ENCODE measurements around the gene KLHL13. TPM values are rescaled to one million over a fixed set of nuclear protein-coding genes. Genes with fewer than 3 reads are reported as not detected.
"Not testable (repeated sequence)": the region's sequence is repeated elsewhere in the genome, so short reads cannot be mapped to it uniquely, and the experiment has no call there.

Gene KLHL13, protein sequence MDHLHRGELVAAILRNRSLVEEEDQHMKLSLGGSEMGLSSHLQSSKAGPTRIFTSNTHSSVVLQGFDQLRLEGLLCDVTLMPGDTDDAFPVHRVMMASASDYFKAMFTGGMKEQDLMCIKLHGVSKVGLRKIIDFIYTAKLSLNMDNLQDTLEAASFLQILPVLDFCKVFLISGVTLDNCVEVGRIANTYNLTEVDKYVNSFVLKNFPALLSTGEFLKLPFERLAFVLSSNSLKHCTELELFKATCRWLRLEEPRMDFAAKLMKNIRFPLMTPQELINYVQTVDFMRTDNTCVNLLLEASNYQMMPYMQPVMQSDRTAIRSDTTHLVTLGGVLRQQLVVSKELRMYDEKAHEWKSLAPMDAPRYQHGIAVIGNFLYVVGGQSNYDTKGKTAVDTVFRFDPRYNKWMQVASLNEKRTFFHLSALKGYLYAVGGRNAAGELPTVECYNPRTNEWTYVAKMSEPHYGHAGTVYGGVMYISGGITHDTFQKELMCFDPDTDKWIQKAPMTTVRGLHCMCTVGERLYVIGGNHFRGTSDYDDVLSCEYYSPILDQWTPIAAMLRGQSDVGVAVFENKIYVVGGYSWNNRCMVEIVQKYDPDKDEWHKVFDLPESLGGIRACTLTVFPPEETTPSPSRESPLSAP
- 0.13 TPM in 1 of 2 replicates, not detected in the other for total RNA-seq (2014; rRNA removed)
- polyA plus RNA-seq (2012), result not detected

DNA sequence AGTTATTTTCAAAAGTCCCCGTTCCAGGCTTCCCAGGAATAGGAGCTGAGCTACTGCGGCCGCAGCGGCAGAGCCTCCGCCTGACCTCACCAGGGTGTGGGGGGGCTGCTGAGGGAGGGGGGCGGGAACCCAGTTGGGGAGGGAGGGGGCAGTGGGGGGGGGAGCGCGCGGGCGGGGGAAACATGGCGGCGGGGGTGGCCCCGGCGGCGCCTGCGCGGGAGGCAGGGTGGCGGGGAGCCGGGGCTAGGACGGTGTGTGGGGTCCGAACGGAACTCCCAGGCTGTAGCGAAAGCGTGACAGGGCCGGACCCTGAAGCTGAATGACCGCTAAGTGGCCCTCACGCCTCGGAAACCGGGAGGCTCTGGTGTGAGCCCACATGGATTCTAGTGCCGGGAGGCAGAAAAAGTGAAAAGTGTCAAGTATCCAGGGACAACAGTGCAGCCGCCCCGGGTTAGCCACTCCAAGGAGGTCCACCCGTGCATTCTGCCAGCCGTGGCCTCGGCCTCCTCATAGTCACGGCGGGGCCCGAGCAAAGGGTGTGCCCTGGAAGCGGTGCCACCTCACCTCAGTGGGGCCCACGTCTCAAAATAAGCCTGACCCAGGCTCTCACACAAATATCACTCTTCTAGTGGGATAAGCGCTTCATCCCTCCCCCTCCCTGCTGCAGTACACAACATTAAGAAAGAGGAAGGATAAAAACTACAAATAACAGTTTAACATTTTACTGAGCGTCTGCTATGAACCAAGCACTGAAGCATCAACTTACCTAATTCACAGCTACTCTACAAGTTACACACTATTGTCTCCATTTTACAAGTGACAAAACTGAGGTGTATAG lies at the start of gene KLHL13:
KLHL13 (minus strand) TSS at position 98 of the 838 bp plus-strand sequence. CDS start 88,337 bp downstream, outside the sequence.
- DNase-seq (ENCODE audit: low read depth), result no peak

DNA sequence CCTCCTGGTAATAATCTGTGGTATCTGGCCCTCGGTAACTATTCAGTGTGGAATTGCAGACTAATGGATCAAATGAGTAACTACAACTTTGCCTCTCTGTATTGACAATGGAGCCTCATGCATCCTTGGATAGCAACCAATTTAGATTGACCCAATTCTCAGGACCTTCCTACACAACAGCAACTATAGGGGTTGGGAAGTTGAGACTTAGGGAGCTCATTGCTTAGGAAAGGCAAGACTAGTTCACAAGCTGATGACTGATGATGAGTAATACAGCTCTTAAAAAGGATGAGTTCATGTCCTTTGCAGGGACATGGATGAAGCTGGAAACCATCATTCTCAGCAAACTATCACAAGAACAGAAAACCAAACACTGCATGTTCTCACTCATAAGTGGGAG lies 47.5 kb upstream of the KLHL13 start:
- no peak for DNase-seq (ENCODE audit: low read depth)

DNA sequence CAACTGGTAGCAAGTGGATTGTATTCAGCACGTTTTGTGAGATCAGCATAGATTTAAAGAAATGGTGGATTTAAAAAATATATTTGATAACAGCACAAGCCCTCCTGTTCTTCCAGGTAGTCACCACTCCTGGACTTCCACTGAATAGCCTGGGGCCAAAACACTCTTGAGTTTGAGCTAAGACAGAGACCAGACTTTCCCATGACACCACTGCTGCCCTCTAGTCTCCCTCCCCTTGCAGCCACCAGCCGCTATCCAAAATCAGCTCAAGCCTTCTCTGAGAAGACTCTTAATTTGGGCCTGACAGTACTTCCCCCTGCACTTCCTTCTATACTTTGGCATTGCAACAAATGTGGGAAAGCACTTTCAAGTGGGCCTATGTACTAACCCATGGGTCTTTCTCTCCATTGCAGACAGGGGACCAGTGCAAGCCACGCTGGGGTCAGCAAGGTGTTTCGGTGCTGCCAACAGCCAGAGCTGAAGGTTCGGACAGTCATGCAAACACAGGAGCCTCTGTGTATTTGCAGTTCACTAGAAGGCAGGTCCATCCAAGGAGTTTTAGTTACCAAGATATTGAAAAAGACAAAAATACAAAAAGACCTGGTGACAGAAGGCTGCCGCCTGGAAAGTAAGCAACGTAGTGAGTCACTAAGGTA lies 40.5 kb upstream of the KLHL13 start:
- DNase-seq (ENCODE audit: low read depth), result no peak

DNA sequence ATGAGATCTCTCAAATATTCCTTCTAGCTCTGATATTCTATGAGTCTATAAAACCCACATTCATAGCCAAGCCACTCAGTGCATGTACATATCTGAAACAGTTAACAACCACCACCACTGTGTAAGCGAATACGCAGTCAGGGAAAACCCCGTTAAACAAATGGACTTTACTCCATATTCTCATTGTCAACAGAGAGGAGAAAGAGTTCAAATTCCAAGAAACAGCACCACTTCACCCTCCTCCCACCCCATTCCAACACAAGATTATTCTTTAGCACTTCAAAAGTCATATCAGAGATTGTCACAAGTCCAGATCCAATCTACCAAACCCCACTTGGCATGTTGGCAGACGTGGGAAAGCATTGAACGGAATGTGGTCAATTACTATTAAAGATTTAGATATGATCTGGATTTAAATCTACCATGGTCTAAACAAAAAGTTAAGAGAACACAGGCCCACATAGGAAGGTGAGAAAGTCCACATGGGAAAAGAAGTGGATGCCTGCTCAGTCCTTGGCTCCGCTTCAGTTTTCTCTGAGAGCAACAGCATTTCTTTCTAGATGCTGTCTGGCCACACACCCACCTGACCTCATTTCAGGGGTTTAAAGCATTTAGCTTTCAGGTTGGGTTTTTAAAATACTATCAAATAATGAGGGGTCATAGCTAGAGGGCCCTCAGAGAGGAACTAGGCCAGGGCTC lies 39.8 kb upstream of the KLHL13 start:
- no peak for DNase-seq (ENCODE audit: low read depth)

DNA sequence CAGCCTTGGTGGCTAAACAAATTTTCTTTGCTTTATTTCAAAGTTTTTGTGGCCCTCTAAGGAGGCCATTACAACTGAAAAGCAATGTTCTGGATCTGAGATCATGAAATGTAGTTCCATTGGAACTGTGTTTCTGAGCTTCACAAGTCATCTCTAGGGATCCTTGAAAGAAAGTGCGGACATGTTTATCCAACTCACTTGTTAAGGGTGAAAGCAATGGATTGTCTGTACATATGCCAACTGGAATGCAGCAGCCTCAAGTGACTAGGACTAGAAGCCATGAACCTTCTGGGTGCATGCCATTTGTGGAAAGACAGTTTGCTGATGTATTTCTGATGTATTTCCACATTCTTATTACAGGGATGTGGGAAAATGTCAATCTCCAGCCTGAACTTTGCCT lies 36.7 kb upstream of the KLHL13 start:
- no peak for DNase-seq (ENCODE audit: low read depth)

DNA sequence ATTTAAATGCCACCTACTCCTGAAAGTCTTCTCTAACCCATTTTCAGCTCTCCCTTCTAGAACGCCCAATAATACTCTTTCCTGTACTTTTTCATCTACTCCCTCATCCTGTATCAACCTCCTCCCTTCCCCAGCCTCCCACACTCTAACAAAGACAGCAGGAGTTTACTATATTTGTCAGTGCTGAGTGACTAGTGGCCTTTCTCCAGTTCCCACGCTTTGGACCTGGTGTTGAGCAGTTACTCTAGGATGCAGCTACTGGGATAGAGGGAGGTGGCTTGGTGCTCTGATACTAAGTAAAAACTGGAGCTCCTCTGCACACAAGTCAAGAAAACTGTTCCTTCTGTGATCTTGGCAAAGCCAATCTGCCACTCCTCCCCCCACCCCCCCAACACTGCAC lies 36.1 kb upstream of the KLHL13 start:
- DNase-seq (ENCODE audit: low read depth), result no peak

DNA sequence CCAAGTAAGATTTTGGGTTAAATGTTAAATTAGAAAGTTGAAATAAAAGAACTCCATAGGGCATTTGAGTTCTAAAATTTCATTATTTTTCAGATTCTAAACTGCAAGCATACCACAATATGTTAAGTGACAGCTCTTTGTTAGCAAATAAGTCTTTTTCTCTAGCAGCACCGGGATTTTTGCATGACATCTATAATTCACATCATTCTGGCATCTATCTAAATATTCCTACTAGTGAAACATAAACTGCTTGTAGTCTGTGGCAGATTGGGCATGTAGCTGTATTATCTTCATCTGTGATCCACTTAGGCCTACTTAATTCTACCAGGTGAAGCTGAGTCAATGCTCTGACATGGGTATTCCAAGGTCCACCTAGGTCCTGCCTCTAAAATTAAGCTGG lies 32.1 kb upstream of the KLHL13 start:
- no peak for DNase-seq (ENCODE audit: low read depth)

DNA sequence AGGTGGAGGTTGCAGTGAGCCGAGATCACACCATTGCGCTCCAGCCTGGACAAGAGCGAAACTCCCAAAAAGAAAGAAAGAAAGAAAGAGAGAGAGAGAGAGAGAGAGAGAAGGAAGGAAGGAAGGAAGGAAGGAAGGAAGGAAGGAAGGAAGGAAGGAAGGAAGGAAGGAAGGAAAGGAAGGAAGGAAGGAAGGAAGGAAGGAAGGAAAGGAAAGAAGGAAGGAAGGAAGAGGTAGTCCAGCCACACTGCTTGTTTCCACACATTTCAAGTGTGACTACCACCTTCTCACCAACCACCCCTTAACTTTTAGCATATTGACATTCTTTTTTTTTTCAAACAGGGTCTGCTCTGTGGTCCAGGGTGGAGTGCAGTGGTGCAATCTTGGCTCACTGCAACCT lies 31.2 kb upstream of the KLHL13 start:
- DNase-seq (ENCODE audit: low read depth), result not testable (repeated sequence)

DNA sequence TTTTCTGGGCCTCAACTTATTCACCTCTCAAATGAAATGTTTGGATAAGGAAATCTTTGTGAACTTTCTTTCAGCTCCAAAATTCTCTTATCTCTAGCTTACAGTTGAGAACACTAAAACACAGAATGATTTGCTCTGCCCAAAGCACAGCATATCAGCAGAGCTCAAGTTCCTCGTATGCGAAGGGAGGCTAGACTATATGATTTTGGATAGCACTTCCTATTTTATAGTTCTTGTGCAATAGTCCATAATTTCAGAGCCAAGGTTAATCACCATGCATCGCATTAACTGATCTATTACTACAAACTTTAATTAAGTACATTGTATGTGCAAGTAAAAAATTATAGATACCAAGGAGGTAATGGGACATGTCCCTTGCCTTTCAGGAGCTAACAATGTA lies 27.0 kb upstream of the KLHL13 start:
- DNase-seq (ENCODE audit: low read depth), result no peak

DNA sequence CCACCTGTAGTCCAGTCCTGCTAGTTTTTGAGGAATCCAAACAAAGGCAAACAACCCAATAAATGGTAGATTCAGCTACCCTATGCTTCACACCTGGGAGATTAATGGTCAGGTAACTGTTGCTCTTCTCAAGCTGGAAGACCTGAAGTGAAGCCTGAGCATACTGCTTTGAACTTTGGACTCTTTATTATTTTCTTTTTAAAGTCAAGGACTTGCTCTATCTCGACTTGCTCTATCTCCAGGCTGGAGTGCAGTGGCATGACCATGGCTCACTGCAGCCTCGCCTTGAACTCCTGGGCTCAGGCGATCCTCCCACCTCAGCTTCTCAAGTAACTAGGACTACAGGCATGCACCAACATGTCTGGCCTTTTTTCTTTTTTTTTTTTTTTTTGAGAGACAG lies 14.7 kb upstream of the KLHL13 start:
- DNase-seq (ENCODE audit: low read depth), result no peak

DNA sequence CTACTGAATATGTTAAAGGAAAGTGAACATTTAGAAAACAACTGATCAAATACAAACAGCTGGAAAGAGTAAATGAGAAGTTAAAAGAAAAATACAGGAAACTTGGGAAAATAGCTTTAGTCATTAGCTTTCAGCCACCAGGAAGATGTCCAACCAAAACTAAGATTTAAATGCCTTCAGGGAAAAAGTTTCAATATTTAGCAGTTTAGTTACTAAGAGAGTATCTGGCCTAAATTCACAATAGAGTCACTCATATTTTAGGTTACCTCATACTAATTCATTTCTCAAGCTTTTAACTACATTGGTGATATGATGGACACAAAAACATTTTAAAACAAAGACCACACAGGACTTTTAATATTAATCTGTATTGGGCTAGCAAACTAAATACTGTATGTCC lies 13.1 kb upstream of the KLHL13 start:
- DNase-seq (ENCODE audit: low read depth), result no peak

DNA sequence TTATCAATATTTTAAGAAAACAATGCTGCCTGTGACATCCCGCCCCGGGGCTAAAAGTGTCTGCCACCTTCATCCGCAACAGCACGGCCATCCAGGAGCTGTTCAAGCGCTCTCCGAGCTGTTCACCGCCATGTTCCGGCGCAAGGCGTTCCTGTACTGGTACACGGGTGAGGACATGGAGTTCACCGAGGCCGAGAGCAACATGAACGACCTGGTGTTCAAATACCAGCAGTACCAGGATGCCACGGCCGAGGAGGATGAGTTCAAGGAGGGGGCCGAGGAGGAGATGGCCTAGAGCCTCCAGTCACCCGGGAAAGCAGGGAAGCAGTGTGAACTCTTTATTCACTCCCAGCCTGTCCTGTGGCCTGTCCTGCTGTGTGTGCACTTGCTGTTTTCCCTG lies 12.1 kb upstream of the KLHL13 start:
- no peak for DNase-seq (ENCODE audit: low read depth)

DNA sequence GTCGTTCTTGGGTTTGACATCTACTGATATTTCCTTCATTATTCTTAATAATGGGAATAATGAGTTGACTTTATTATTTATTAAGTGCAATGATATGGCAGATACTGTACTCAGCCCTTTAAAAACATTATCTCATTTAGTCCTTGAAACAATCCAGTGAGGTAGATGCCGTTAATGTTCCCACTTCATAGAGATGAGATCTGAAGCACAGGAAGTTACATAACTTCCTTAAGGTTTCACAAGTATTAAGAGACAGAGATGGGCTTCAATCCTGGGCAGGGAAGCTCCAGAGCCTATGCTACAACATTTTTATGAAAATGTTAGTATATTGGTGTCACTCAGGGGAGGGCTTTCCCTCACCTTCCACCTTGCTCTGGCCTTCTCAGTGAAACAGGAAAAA lies 9.7 kb upstream of the KLHL13 start:
- DNase-seq (ENCODE audit: low read depth), result no peak

DNA sequence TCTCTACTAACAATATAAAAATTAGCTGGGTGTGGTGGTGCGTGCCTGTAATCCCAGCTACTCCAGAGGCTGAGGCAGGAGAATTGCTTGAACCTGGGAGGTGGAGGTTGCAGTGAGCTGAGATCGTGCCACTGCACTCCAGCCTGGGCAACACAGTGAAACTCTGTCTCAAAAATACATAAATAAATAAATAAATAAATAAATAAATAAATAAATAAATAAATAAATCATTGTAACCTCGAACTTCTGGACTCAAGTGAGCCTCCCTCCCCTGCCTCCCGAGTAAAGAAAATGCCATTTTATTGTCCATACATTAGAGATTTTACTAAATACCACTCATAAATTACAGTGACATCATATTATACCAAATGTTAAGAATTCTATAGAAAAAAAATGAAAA lies 7.6 kb upstream of the KLHL13 start:
- not testable (repeated sequence) for DNase-seq (ENCODE audit: low read depth)

DNA sequence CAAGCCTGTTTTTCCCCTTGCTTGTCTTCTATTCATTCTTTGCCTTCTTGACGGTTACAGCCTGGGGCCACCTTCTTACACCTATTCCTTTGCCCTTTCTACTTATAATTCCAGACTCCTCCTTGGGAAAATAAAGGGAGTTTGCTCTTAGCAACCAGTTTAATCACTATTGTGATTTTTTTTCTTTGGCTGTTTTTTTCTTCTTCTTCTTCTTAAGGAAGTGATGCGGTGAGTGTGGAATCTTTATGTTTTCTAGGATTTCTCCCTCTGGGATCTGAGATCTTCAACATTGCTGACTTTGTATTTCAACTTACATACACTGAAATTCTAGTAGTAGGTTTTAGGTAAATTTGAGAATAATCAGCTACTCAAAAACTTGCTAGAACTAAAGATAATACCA lies 1.1 kb upstream of the KLHL13 start:
- DNase-seq (ENCODE audit: low read depth), result no peak

DNA sequence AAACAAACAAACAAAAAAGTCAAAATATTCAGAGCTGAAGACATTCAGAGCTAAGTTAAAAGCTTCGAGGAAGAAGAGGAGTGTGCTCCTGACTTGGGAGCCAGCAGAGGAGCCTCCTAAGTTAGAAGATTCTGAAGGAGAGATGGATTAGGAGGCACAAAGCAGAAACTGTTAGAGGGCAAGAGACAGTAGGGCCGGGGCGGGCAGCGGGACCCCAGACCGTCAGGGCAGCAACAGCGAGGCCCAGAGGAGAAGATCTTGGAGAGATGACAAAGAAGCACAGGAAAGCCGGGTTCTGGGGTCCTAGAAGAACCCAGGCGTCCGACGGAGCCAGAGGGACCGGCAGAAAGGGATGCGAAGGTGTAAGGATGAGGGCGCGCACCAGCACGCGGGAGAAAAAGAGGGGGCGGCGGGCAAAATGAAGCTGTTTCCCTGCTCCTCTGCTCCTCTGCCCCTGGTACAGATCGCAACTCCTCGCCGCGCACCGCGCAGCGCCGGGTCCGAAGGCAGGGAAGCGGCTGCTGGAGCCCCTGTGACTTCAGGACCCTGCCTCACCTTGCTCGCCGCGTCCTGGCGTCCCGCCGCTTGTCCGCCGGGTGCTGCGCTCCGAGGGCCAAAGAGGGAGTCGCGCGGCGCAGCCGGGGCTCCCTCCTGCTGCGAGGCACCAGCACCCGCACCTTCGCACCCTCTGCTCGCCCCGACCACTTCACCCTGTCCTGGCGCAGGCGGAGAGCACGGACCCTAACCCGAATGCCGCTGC lies 477 bp downstream of the KLHL13 start:
- no peak for DNase-seq (ENCODE audit: low read depth)

DNA sequence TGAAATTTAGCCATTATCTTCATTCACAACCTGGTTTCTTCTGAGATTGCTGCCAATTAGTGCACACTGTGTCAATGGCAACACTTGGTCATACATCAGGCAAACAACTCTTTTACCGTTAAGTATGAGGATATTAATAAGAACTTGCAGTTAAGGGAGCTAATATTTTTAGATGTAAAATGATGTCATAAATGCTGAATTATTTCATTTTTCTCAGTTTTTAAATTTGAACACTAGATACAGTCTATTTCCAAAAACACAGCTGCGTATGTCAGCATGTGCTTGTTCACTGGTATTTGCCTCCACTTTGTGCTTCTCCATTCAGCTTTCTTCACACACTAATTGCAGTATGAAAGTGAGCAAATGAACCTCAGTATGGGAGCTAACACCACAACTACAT lies 1.6 kb downstream of the KLHL13 start:
- no peak for DNase-seq (ENCODE audit: low read depth)

DNA sequence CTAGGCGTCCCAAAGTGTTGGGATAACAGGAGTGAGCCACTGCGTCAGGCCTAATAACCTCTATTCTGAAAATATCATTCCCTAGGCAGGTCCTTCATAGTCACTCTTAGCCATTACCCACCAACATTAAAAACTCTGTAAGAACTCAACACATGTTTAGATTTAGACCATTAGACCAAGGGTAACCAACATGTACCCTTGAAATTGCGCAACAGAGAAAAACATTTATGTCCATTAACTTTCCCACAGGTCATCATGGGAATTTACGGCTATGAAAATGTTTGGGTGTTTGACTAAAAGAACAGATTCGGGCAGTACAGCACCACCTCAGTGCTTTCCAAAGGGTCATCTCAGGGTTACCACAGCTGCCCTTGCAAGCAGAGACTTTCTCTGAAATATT lies 7.5 kb downstream of the KLHL13 start:
- no peak for DNase-seq (ENCODE audit: low read depth)

DNA sequence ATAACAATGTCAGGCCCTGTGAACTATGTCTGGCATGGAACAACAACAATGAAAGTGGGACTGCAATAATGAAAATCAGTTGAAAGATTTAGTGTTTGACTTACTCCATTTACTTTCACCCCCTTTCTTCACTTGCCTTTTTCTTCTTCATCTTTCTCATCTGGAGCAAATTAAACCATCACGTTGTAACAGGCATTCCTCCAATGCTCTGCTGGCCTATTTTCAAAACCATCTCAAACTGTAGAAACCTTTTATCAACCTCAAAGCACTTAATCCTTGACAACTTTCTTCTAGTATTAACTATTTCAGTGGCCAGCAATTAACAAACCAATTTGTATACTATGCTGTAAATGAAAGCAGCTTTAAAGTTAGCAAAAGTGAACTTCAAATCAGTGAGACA lies 8.3 kb downstream of the KLHL13 start:
- DNase-seq (ENCODE audit: low read depth), result no peak

DNA sequence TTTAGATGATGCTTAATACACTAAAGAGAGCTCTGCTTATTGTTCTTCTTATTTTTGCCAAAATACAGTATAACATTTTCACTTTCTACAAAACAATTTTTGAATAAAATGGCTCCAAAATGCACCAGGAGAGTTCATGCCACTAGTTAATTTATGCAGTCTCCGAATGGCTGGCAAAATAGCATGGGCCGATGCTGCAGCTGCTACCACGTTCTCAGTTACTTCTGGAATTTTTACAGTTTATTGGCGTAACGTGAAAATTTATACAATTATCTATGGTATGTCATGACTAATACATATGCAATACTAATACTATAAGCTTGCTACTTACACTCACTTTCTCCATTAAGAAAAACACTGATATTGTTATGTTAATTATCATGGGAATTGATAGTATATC lies 16.5 kb downstream of the KLHL13 start:
- no peak for DNase-seq (ENCODE audit: low read depth)
